Glutamatergic neuron (in vitro differentiated cells): ENCODE measurements around the gene ZBTB26. TPM values are rescaled to one million over a fixed set of nuclear protein-coding genes. Genes with fewer than 3 reads are reported as not detected.

ENCODE experiments used
- DNase-seq: peaks from one replicate; pipeline ENCODE4 v3.0.0; 2022
- H3K27ac Mint-ChIP-seq: one replicate; pipeline ENCODE4 v1.8.0; 2020; ENCODE audit warnings: mild to moderate bottlenecking, mixed read lengths, inconsistent platforms; ENCODE audit not compliant: unreplicated experiment
- H3K27me3 Mint-ChIP-seq: one replicate; pipeline ENCODE4 v1.8.0; 2020; ENCODE audit warnings: mild to moderate bottlenecking, moderate library complexity, mixed read lengths, inconsistent platforms; ENCODE audit not compliant: unreplicated experiment
- H3K36me3 Mint-ChIP-seq: one replicate; pipeline ENCODE4 v1.8.0; 2020; ENCODE audit warnings: mild to moderate bottlenecking, mixed read lengths, inconsistent platforms; ENCODE audit not compliant: unreplicated experiment
- H3K4me1 Mint-ChIP-seq: one replicate; pipeline ENCODE4 v1.8.0; 2020; ENCODE audit warnings: mild to moderate bottlenecking, low read depth, mixed read lengths, inconsistent platforms; ENCODE audit not compliant: unreplicated experiment
- H3K4me3 Mint-ChIP-seq: one replicate; pipeline ENCODE4 v1.8.0; 2020; ENCODE audit warnings: mild to moderate bottlenecking, mixed read lengths, inconsistent platforms; ENCODE audit not compliant: unreplicated experiment
- H3K9me3 Mint-ChIP-seq: one replicate; pipeline ENCODE4 v1.8.0; 2020; ENCODE audit warnings: mild to moderate bottlenecking, moderate library complexity, mixed read lengths, inconsistent platforms; ENCODE audit not compliant: unreplicated experiment
- CTCF ChIP-seq: fragments of 200-600 bp; sonication (generic); IDR thresholded peaks from one replicate; pipeline ENCODE4 v1.5.0; 2021; ENCODE audit not compliant: partially characterized antibody, unreplicated experiment
- total RNA-seq: library from RNA; stranded (reverse); fragmentation: NEBNext Ultra II Directional; extraction: Animal tissue kit (Norgen Biotek cat#: 25700); gene quantifications from one replicate; pipeline ENCODE4 v1.2.1, GENCODE V29; 2021; ENCODE audit not compliant: unreplicated experiment

ZBTB26 gene
- total RNA-seq, 1 donor from 2014 or later = 10.2 TPM

GRCh38 chr9:122940749-122941581, 9.7 kb upstream of the ZBTB26 start, which contains the start of gene RABGAP1:
Gene RABGAP1, plus strand, starts transcription at chr9:122941020. Its CDS starts 16,040 bp downstream, at chr9:122957060.
- Mint-ChIP-seq H3K36me3 (no peaks in the 10 kb centered on the region), H3K9me3 (peaks cover 7% of the 10 kb centered on the region), H3K27ac (peak within 1 kb of the TSS; percentile 93), H3K4me3 (peak within 1 kb of the TSS; percentile 95), H3K27me3 (peaks cover 4% of the 10 kb centered on the region), H3K4me1 (no peaks in the 10 kb centered on the region)
- no peak for TF ChIP-seq CTCF
- DNase-seq = peak; percentile 100

DNA sequence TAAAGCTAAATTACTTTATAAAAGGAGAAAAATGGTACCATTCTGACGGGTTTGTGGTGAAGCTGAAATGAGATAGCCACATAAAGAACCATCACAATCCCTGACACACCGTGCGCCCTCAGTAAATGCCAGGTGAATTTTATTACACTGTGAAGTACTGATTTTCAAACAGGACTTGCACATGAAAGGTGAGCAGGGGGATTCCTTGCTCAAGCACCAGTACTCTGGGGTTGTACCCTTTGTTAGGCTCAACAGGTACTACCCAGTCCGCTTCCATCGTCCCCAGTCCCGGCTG, 9.1 kb upstream of the ZBTB26 start:
- no peak for TF ChIP-seq CTCF
- DNase-seq = no peak
- Mint-ChIP-seq H3K9me3 (peaks cover 7% of the 10 kb centered on the region), H3K36me3 (no peaks in the 10 kb centered on the region), H3K27me3 (peaks cover 4% of the 10 kb centered on the region), H3K27ac (peak overlapping the region; percentile 60), H3K4me3 (peak overlapping the region; percentile 83), H3K4me1 (no peaks in the 10 kb centered on the region)

DNA sequence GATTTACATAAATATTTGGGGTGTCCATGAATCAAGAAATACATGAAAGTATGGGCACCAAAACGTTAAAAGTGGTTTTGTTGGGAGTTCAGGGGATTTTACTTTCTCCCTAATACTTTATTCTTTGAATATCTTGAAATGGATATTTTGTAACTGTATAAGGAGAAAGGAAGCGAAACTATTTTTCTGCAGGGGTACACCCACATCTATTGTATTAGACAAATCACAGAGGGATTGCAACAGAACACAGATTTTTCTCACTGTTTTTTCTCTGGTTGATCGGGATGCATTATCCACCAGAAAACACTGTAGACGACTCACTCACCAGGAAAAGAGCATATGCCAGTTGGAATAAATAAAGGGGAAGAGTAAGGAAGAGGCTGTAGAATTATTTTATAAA, 8.3 kb upstream of the ZBTB26 start:
- H3K27ac Mint-ChIP-seq = no peak overlapping the region
- no peaks in the 10 kb centered on the region for H3K36me3 Mint-ChIP-seq
- H3K4me3 Mint-ChIP-seq = peak overlapping the region; percentile 58
- no peak for DNase-seq
- H3K9me3 Mint-ChIP-seq = peaks cover 7% of the 10 kb centered on the region
- no peak for TF ChIP-seq CTCF
- H3K27me3 Mint-ChIP-seq = peaks cover 4% of the 10 kb centered on the region
- no peaks in the 10 kb centered on the region for H3K4me1 Mint-ChIP-seq

DNA sequence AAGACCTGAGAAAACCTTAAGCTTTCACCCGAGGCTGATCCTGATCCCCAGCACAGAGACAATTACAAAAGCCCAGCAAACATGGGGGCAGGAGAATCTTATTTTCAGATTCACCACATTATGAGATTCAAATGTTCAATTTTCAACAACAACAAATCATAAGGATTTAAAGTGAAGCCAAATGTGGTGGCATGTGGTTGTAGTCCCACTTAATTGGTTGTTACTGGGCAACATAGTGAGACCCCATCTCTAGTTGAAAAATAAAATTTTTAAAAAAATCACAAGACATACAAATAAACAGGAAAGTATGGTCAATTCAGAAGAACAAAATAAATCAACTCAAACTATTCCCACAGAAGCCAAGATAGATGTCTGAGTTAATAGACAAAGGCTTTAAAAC, 5.6 kb upstream of the ZBTB26 start:
- H3K27me3 Mint-ChIP-seq = peaks cover 4% of the 10 kb centered on the region
- peaks cover 3% of the 10 kb centered on the region for H3K4me1 Mint-ChIP-seq
- TF ChIP-seq CTCF = no peak
- no peaks in the 10 kb centered on the region for H3K36me3 Mint-ChIP-seq
- peaks cover 7% of the 10 kb centered on the region for H3K9me3 Mint-ChIP-seq
- no peak overlapping the region for H3K27ac Mint-ChIP-seq
- H3K4me3 Mint-ChIP-seq = no peak overlapping the region
- no peak for DNase-seq

- Mint-ChIP-seq H3K36me3 (no peaks in the 10 kb centered on the region), H3K27ac (no peak overlapping the region), H3K4me1 (peaks cover 3% of the 10 kb centered on the region), H3K9me3 (peaks cover 3% of the 10 kb centered on the region), H3K4me3 (no peak overlapping the region), H3K27me3 (peaks cover 4% of the 10 kb centered on the region)
- DNase-seq = no peak
- TF ChIP-seq CTCF = no peak
Measured at GRCh38 chr9:122936464-122936863, 5.2 kb upstream of the ZBTB26 start.
